ENCODE data around the gene AKR1C8.

DNA sequence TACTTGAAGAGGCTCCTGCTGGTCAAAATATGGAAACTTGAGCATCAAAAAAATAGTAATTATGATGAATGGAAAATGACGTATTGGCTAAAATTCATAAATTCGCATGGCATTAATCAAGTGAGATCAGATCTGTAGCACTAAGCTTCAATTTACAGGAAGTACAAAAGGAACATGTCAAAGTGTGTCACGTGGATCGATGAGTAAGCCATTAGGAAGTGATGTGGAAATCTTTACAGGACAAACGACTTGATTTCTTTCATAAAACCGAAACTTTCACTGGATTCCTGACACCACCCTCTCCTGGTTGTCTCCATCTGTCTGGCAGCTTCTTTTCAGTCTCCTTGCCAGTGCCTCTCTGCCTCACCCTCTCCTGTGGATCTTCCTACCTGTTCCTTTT is 25.8 kb downstream of the AKR1C8 start:
- TF ChIP-seq POLR2A (IDR thresholded peaks at IDR 0.05; ENCODE audit: low read depth, low read length) (no peak), CREB1 (IDR thresholded peaks at IDR 0.05; ENCODE audit: low read depth) (no peak), SP1 (IDR thresholded peaks at IDR 0.05; ENCODE audit: low read depth, low read length) (no peak), MLLT1 (IDR thresholded peaks at IDR 0.05) (no peak), SMC3 (IDR thresholded peaks at IDR 0.05; ENCODE audit: borderline replicate concordance, low read length) (no peak)

All from GM12878 (cell line).